ENCODE results near the gene PLCL1.

PLCL1 gene

GRCh38 chr2:197857476-197858107 lies 53.2 kb downstream of the PLCL1 start:
- no peak for DNase-seq

- DNase-seq: no peak
Observed at GRCh38 chr2:197858607-197859140, 54.3 kb downstream of the PLCL1 start.

- DNase-seq: no peak
Observed at GRCh38 chr2:197862246-197862955, 58.0 kb downstream of the PLCL1 start.

GRCh38 chr2:197863744-197864143 lies 59.4 kb downstream of the PLCL1 start:
- no peak for DNase-seq

GRCh38 chr2:197866455-197866854 lies 62.1 kb downstream of the PLCL1 start:
- no peak for DNase-seq

GRCh38 chr2:197867033-197867432 lies 62.6 kb downstream of the PLCL1 start:
- DNase-seq: no peak

- DNase-seq: no peak
Observed at GRCh38 chr2:197867624-197868023, 63.2 kb downstream of the PLCL1 start.

GRCh38 chr2:197868206-197868605 lies 63.8 kb downstream of the PLCL1 start:
- DNase-seq: no peak

- DNase-seq: no peak
Observed at GRCh38 chr2:197869041-197869440, 64.6 kb downstream of the PLCL1 start.

- DNase-seq: peak; percentile 48
Observed at GRCh38 chr2:197869501-197870111, 65.2 kb downstream of the PLCL1 start.

- no peak for DNase-seq
Observed at GRCh38 chr2:197870137-197870536, 65.7 kb downstream of the PLCL1 start.

GRCh38 chr2:197871780-197872456 lies 67.5 kb downstream of the PLCL1 start:
- no peak for DNase-seq

- no peak for DNase-seq
Observed at GRCh38 chr2:197873293-197873701, 68.9 kb downstream of the PLCL1 start.

GRCh38 chr2:197875763-197876162 lies 71.4 kb downstream of the PLCL1 start:
- no peak for DNase-seq

GRCh38 chr2:197876524-197876923 lies 72.1 kb downstream of the PLCL1 start:
- DNase-seq: no peak

GRCh38 chr2:197877038-197877437 lies 72.6 kb downstream of the PLCL1 start:
- no peak for DNase-seq

GRCh38 chr2:197878792-197879191 lies 74.4 kb downstream of the PLCL1 start:
- DNase-seq: no peak

- no peak for DNase-seq
Observed at GRCh38 chr2:197879812-197880408, 75.5 kb downstream of the PLCL1 start.

GRCh38 chr2:197883354-197884032 lies 79.1 kb downstream of the PLCL1 start:
- no peak for DNase-seq

- DNase-seq: no peak
Observed at GRCh38 chr2:197884252-197884651, 79.9 kb downstream of the PLCL1 start.

- no peak for DNase-seq
Observed at GRCh38 chr2:197885126-197885525, 80.7 kb downstream of the PLCL1 start.

GRCh38 chr2:197885587-197885986 lies 81.2 kb downstream of the PLCL1 start:
- no peak for DNase-seq

Data from activated CD4-positive, alpha-beta T cell treated with anti-CD3 and anti-CD28 coated beads, Interleukin-10, Interleukin-2, amounts not matched to agents 100 ng/mL and 50 ng/mL, durations not matched to agents 16 hours and 8 hours (primary cell).